ENCODE measurements around the gene KCNE4. TPM values are rescaled to one million over a fixed set of nuclear protein-coding genes. Genes with fewer than 3 reads are reported as not detected.

Gene KCNE4
- total RNA-seq, 2 donors from 2014 or later: 1.0 to 4.1 TPM

DNA sequence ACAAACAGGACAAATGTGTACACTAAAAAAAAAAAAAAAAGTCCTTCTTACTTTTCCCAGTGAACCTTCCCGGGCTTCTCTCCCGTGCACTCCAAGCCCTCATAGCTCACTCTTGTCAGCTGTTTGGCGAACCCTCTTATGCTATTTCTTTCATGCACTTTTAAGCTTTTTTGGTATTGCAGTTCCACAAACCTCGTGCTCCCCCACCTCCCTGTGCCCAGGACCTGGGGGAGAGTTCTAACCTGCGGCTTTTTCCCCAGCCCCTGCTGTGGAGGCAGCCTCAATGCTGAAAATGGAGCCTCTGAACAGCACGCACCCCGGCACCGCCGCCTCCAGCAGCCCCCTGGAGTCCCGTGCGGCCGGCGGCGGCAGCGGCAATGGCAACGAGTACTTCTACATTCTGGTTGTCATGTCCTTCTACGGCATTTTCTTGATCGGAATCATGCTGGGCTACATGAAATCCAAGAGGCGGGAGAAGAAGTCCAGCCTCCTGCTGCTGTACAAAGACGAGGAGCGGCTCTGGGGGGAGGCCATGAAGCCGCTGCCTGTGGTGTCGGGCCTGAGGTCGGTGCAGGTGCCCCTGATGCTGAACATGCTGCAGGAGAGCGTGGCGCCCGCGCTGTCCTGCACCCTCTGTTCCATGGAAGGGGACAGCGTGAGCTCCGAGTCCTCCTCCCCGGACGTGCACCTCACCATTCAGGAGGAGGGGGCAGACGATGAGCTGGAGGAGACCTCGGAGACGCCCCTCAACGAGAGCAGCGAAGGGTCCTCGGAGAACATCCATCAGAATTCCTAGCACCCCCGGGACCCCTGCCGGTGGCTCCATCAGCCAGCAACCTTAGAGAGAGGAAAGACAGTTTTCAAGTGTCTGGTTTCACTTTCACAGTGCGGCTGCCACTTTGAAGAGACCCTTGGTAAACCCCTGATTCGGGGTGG, 826 bp downstream of the KCNE4 start:
- no peak for TF ChIP-seq POLR2AphosphoS5 (IDR thresholded peaks at IDR 0.05)
- TF ChIP-seq POLR2A (IDR thresholded peaks at IDR 0.05): no peak
- TF ChIP-seq, protein P1, sequence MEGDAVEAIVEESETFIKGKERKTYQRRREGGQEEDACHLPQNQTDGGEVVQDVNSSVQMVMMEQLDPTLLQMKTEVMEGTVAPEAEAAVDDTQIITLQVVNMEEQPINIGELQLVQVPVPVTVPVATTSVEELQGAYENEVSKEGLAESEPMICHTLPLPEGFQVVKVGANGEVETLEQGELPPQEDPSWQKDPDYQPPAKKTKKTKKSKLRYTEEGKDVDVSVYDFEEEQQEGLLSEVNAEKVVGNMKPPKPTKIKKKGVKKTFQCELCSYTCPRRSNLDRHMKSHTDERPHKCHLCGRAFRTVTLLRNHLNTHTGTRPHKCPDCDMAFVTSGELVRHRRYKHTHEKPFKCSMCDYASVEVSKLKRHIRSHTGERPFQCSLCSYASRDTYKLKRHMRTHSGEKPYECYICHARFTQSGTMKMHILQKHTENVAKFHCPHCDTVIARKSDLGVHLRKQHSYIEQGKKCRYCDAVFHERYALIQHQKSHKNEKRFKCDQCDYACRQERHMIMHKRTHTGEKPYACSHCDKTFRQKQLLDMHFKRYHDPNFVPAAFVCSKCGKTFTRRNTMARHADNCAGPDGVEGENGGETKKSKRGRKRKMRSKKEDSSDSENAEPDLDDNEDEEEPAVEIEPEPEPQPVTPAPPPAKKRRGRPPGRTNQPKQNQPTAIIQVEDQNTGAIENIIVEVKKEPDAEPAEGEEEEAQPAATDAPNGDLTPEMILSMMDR (IDR thresholded peaks at IDR 0.05): no peak
- Histone ChIP-seq H3K27ac (peak overlapping the region; percentile 59 to 61), H3K27me3 (replicated peaks; ENCODE audit: insufficient read depth) (no peaks in the 10 kb centered on the region), H3K4me1 (replicated peaks) (no peaks in the 10 kb centered on the region), H3K36me3 (no peaks in the 10 kb centered on the region), H3K4me3 (peak overlapping the region; percentile 17 to 18), H3K9me3 (no peaks in the 10 kb centered on the region)
- DNase-seq (ENCODE audit: low spot score): no peak
- WGBS: 68% methylated on average over 41 of the region's 42 CpGs
- intact Hi-C loops (cut with DNase I): loop anchor here (5.0 kb wide), 3 partner anchors 49 to 179 kb away; no protein-coding TSS in a partner anchor

DNA sequence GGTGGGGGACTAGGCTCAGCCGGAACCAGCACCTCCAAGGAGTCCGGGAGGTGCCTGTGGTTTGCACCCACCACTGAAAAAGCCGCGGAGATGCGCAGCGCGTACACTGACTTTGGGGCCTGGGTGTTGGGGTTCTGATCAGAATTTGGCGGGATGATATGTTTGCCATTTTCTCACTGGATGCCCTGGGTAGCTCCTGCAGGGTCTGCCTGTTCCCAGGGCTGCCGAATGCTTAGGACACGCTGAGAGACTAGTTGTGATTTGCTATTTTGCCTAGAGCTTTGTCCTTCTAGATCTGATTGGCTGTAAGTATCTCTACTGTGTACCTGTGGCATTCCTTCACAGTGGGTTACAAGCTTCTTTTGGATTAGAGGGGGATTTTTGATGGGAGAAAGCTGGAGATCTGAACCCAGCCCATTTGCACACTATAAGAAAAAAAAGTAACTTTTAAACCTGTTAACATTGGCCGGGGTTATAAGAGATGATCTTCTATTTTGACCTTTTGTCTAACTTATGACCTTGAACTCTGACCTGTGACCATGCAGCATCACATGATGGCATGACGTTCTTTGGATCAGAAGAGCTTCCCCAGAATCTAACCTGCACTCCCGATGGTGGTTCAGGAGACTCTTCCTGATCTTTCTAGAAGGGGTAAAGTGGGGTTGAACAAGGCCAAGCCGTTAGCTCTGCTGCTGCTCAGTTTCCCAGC, 1.6 kb downstream of the KCNE4 start:
- no peaks in the 10 kb centered on the region for H3K36me3 ChIP-seq
- TF ChIP-seq POLR2AphosphoS5 (IDR thresholded peaks at IDR 0.05) (no peak), POLR2A (IDR thresholded peaks at IDR 0.05) (no peak)
- TF ChIP-seq, protein P1 (IDR thresholded peaks at IDR 0.05): no peak
- no peaks in the 10 kb centered on the region for H3K9me3 ChIP-seq
- H3K4me1 ChIP-seq (replicated peaks): no peaks in the 10 kb centered on the region
- no peak for DNase-seq (ENCODE audit: low spot score)
- H3K27ac ChIP-seq: peak overlapping the region; percentile 59 to 61
- peak overlapping the region; percentile 17 to 18 for H3K4me3 ChIP-seq
- intact Hi-C loops (cut with DNase I): loop anchor here (5.0 kb wide), 3 partner anchors 49 to 179 kb away; no protein-coding TSS in a partner anchor
- no peaks in the 10 kb centered on the region for H3K27me3 ChIP-seq (replicated peaks; ENCODE audit: insufficient read depth)
- WGBS: 80% methylated on average over 14 of the region's 14 CpGs

DNA sequence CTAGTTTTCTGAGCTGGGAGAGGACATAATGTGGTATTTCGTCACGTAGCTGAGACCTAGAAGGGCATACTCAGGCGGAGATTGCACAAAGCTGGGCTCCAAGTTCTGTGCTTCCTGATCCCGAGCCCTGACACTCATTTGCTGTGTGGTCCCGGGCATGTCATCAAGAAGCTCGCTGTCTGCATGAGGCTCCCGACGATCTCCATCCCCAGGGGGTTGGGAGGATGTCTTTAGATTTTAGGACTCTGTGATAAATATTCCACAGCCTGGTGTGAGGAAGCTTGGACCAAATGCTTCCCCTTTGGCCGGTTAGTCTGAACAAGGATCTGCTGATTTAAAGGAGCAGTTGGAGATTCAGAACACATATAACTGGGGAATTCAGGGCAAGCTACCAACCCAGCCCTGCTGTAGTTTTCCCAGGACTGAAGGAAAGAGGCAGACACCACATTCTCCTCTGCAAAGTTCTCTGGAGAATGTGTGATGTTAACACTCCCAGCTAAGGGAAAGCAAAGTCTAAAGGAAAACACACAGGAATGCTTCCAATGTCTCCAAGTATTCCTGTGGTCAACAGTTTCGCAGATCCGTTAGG, 2.3 kb downstream of the KCNE4 start:
- Histone ChIP-seq H3K9me3 (no peaks in the 10 kb centered on the region), H3K36me3 (no peaks in the 10 kb centered on the region), H3K4me1 (replicated peaks) (no peaks in the 10 kb centered on the region), H3K27me3 (replicated peaks; ENCODE audit: insufficient read depth) (no peaks in the 10 kb centered on the region), H3K27ac (peak overlapping the region; percentile 59 to 61), H3K4me3 (no peak overlapping the region)
- TF ChIP-seq POLR2AphosphoS5 (IDR thresholded peaks at IDR 0.05) (no peak), POLR2A (IDR thresholded peaks at IDR 0.05) (no peak)
- TF ChIP-seq, protein P1 (IDR thresholded peaks at IDR 0.05): no peak
- 49% methylated on average over 11 of the region's 11 CpGs for WGBS
- intact Hi-C loops (cut with DNase I): loop anchor here (5.0 kb wide), 3 partner anchors 48 to 178 kb away; no protein-coding TSS in a partner anchor
- no peak for DNase-seq (ENCODE audit: low spot score)

DNA sequence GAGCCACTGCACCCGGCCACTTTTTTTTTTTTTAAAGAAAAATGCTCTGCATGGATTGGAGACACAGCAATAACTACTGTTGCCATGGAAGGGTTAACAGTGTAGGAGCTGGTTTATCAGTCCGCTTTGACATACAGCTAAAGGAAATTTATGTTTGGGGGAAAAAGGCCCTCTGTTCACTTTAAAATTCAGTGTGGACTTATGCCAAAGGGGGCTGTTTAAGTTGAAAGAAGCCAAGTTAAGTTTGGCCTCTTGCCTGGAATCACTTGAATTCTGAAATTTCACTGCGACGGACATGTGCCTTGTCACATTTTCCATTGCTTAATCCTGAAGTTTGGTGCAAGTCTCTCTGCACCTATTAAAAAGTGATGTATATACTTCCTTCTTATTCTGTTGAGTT, 3.1 kb downstream of the KCNE4 start:
- DNase-seq (ENCODE audit: low spot score): no peak
- Histone ChIP-seq H3K4me3 (no peak overlapping the region), H3K27me3 (replicated peaks; ENCODE audit: insufficient read depth) (no peaks in the 10 kb centered on the region), H3K4me1 (replicated peaks) (no peaks in the 10 kb centered on the region), H3K9me3 (no peaks in the 10 kb centered on the region), H3K27ac (peak overlapping the region in 1 of 2 donors; percentile 61), H3K36me3 (no peaks in the 10 kb centered on the region)
- TF ChIP-seq POLR2A (IDR thresholded peaks at IDR 0.05) (no peak), POLR2AphosphoS5 (IDR thresholded peaks at IDR 0.05) (no peak)
- intact Hi-C loops (cut with DNase I): no loop called here
- 33% methylated on average over 4 of the region's 4 CpGs for WGBS

DNA sequence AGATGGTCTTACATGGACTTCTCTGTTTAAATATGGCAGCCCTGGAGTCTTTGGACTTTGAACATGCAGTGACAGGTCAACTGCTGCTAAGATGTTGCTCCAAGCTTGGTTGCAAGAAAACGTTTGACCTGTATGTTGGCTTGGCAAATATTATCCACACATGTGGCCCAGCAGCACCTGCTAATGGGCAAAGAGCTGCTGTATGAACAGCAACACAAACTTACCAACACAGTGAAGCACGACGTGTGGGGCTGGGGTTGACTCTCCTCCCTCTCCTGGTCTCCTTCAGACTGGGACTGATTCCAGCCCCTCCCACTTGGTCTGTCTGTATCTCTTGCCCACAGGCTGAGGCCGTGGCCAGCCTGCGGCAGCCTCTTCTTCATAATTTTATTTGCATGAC, 3.8 kb downstream of the KCNE4 start:
- H3K27ac ChIP-seq: peak overlapping the region; percentile 30 to 58
- intact Hi-C loops (cut with DNase I): no loop called here
- H3K9me3 ChIP-seq: no peaks in the 10 kb centered on the region
- H3K4me3 ChIP-seq: no peak overlapping the region
- no peaks in the 10 kb centered on the region for H3K27me3 ChIP-seq (replicated peaks; ENCODE audit: insufficient read depth)
- H3K4me1 ChIP-seq (replicated peaks): no peaks in the 10 kb centered on the region
- DNase-seq (ENCODE audit: low spot score): no peak
- WGBS: 22% methylated on average over 5 of the region's 5 CpGs
- TF ChIP-seq POLR2A (IDR thresholded peaks at IDR 0.05) (no peak), POLR2AphosphoS5 (IDR thresholded peaks at IDR 0.05) (no peak)
- TF ChIP-seq, protein P1 (IDR thresholded peaks at IDR 0.05): no peak
- no peaks in the 10 kb centered on the region for H3K36me3 ChIP-seq

Data from prostate gland (tissue), 2 donors.